WI38 (cell line): ENCODE measurements around the gene NTN1.

Source experiments
- H3K4me3 ChIP-seq: 2 replicates; pipeline ENCODE4 v1.5.1; 2011; ENCODE audit warnings: low read depth, mild to moderate bottlenecking, control low read depth, low read length
- TF ChIP-seq, protein P1 (sequence below): IDR thresholded peaks from 2 replicates; pipeline ENCODE4 v1.5.1; 2012; ENCODE audit warnings: low read depth, mild to moderate bottlenecking, control low read depth, low read length

The NTN1 gene

DNA sequence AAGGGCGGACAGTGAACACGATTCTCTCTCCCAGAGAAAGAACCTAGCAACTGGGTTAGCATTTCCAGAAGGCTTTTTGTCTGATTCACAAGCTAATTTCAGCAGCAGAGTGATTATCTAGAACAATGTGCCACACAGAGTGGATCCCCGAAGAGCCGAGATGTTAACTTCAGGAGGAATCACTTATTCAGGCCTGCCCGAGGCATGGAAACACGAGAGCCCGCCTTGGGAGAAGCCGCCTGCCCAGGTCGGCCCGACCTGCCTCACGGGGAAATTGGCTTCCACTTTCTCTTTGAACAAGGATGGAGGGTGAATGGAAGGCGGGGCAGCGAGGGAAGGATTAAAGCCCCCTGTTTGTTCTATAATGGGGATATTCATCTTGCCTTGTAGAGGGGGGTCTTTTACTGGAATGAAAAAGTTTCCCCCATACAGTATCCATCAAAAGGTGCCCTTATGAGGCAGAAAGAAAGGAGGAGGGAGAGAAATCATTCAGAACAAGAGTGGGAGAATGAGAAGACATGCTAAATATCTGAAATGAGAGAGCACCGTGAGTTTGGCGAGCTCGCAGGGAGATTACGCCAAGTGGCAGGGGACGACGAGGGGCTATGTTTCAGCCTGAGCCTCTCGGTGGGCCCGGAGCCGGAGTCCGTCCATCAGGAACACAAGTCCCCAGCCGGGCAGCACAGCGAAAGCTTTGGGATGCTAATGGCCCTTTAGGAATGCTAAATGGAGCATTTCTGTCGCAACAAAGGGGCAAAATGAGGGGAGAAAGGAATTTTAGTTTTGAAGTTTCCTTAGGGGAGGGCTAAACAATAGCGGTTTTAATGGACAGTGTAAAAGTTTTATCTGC is 33.0 kb downstream of the NTN1 start:
- no peak overlapping the region for H3K4me3 ChIP-seq
- TF ChIP-seq, protein P1, sequence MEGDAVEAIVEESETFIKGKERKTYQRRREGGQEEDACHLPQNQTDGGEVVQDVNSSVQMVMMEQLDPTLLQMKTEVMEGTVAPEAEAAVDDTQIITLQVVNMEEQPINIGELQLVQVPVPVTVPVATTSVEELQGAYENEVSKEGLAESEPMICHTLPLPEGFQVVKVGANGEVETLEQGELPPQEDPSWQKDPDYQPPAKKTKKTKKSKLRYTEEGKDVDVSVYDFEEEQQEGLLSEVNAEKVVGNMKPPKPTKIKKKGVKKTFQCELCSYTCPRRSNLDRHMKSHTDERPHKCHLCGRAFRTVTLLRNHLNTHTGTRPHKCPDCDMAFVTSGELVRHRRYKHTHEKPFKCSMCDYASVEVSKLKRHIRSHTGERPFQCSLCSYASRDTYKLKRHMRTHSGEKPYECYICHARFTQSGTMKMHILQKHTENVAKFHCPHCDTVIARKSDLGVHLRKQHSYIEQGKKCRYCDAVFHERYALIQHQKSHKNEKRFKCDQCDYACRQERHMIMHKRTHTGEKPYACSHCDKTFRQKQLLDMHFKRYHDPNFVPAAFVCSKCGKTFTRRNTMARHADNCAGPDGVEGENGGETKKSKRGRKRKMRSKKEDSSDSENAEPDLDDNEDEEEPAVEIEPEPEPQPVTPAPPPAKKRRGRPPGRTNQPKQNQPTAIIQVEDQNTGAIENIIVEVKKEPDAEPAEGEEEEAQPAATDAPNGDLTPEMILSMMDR = no peak

- TF ChIP-seq, protein P1 = no peak
- no peak overlapping the region for H3K4me3 ChIP-seq
These were observed 34.0 kb downstream of the NTN1 start for GRCh38 chr17:9055281-9055680.

- no peak overlapping the region for H3K4me3 ChIP-seq
- TF ChIP-seq, protein P1 = no peak
These were observed 35.3 kb downstream of the NTN1 start for GRCh38 chr17:9056566-9056965.

GRCh38 chr17:9057310-9057709 is 36.0 kb downstream of the NTN1 start:
- H3K4me3 ChIP-seq = no peak overlapping the region
- TF ChIP-seq, protein P1 = no peak

GRCh38 chr17:9062399-9062902 is 41.1 kb downstream of the NTN1 start:
- TF ChIP-seq, protein P1 = no peak
- H3K4me3 ChIP-seq = no peak overlapping the region

DNA sequence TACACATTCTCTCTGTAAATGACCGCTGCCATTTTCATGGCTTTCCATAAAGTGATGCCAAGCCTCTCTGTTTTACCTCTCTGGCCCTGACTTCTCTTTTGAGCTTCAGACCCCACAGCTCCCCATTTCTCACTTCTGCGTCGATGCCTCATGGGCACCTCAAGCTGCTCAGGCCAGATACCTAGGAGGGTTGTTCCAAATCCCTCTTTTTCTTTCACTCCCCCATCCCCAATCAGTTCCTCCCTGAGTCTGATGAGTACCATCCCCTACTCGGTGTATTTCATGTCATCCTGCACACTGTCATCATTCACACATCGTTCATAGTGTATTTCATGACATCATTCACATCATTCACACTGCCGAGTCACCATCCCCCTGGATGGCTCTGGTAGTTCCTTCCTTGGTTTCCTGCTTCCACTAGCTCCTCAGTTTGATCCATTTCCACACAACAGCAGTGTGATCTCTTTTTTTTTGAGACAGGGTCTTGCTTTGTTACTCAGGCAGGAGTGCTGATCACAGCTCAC is 43.1 kb downstream of the NTN1 start:
- no peak overlapping the region for H3K4me3 ChIP-seq
- TF ChIP-seq, protein P1 = no peak

GRCh38 chr17:9071016-9071415 is 49.7 kb downstream of the NTN1 start:
- TF ChIP-seq, protein P1 = no peak
- no peak overlapping the region for H3K4me3 ChIP-seq
